ENCODE measurements around the gene ISCA1.

Gene ISCA1

DNA sequence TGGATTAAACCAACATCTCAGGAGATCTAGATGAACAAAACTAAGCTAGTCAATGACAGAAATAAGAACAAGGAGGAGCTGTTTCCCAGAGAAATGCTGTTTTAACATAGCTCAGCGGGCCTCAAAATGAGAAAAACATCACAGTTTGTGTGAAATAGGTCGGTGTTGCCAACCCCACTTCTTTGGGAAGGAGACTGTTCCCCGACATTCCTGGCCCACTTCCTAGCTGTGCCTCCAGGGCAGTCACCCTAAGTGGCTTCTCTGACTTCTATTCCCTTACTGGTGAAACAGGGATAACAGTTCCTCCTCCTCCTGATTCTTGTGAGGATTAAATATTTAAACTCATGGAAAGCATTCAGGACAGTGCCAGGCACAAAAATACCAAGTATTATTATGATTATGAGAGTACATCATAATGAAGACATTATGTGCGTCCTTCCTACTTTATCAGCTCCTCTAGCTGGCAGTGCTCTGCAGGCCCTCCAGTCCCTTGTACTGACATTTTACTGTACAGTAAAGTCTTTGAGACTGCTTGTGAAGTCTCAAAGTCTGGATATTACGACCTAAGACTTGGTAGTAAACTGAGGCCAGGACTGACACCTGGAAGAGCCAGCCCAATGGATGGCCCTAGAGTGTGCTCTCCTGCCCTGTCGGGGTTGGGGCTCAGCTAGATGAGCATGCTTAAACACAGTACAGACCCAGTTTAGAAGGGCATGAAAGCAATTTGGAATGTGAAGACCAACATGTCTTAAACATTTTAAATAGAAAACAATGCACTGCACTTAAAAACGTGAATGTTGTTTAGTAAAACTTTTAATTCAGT is 7.3 kb downstream of the ISCA1 start:
- FAIRE-seq (no peak), DNase-seq (ENCODE audit: insufficient read length, low spot score) (no peak)
- no peak for TF ChIP-seq POLR2AphosphoS5 (IDR thresholded peaks at IDR 0.05; ENCODE audit: low read depth, low read length)
- no peak for TF ChIP-seq POLR2A (IDR thresholded peaks at IDR 0.05; ENCODE audit: low read depth, low read length)
- TF ChIP-seq PAX5 (IDR thresholded peaks at IDR 0.05; ENCODE audit: insufficient read depth, low read length, severe bottlenecking): no peak
- TF ChIP-seq POU2F2 (IDR thresholded peaks at IDR 0.05; ENCODE audit: low read depth, low read length): no peak
- no peak for TF ChIP-seq SPI1 (IDR thresholded peaks at IDR 0.05; ENCODE audit: low read depth, low read length)
- no peak for TF ChIP-seq TAF1 (IDR thresholded peaks at IDR 0.05; ENCODE audit: low read depth, low read length)

GRCh38 chr9:86272221-86272620 is 10.1 kb downstream of the ISCA1 start:
- DNase-seq (ENCODE audit: insufficient read length, low spot score): no peak
- FAIRE-seq: no peak
- TF ChIP-seq PAX5 (IDR thresholded peaks at IDR 0.05; ENCODE audit: insufficient read depth, low read length, severe bottlenecking): no peak
- TF ChIP-seq SPI1 (IDR thresholded peaks at IDR 0.05; ENCODE audit: low read depth, low read length): no peak
- no peak for TF ChIP-seq POLR2A (IDR thresholded peaks at IDR 0.05; ENCODE audit: low read depth, low read length)
- no peak for TF ChIP-seq POLR2AphosphoS5 (IDR thresholded peaks at IDR 0.05; ENCODE audit: low read depth, low read length)
- TF ChIP-seq POU2F2 (IDR thresholded peaks at IDR 0.05; ENCODE audit: low read depth, low read length): no peak
- TF ChIP-seq TAF1 (IDR thresholded peaks at IDR 0.05; ENCODE audit: low read depth, low read length): no peak

- DNase-seq (ENCODE audit: insufficient read length, low spot score): no peak
- TF ChIP-seq PAX5 (IDR thresholded peaks at IDR 0.05; ENCODE audit: insufficient read depth, low read length, severe bottlenecking) (no peak), POU2F2 (IDR thresholded peaks at IDR 0.05; ENCODE audit: low read depth, low read length) (no peak)
- no peak for FAIRE-seq
These were observed 18.5 kb downstream of the ISCA1 start for GRCh38 chr9:86263876-86264275.

DNA sequence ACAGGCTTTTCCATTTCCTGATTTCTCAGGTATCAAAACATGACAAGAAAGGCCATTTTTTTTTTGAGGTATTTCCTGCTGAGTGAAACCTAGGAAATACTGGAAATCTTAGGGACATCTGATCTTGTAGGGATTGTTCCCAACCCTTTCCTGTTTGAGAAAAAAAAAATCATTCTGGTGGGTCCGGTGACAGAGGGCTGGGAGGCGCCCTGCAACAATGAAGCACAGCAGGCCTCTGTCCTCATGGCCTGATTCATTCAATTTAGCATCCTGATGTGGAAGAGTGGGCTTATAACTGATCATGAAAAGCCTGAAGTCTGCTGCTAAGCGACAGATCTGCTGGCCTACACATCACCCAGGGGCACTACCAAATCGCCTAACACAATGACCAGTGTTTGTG is 19.8 kb downstream of the ISCA1 start:
- TF ChIP-seq TAF1 (IDR thresholded peaks at IDR 0.05; ENCODE audit: low read depth, low read length): no peak
- no peak for TF ChIP-seq SPI1 (IDR thresholded peaks at IDR 0.05; ENCODE audit: low read depth, low read length)
- no peak for TF ChIP-seq POLR2AphosphoS5 (IDR thresholded peaks at IDR 0.05; ENCODE audit: low read depth, low read length)
- no peak for TF ChIP-seq PAX5 (IDR thresholded peaks at IDR 0.05; ENCODE audit: insufficient read depth, low read length, severe bottlenecking)
- no peak for TF ChIP-seq POLR2A (IDR thresholded peaks at IDR 0.05; ENCODE audit: low read depth, low read length)
- no peak for TF ChIP-seq POU2F2 (IDR thresholded peaks at IDR 0.05; ENCODE audit: low read depth, low read length)
- DNase-seq (ENCODE audit: insufficient read length, low spot score) (no peak), FAIRE-seq (no peak)

DNA sequence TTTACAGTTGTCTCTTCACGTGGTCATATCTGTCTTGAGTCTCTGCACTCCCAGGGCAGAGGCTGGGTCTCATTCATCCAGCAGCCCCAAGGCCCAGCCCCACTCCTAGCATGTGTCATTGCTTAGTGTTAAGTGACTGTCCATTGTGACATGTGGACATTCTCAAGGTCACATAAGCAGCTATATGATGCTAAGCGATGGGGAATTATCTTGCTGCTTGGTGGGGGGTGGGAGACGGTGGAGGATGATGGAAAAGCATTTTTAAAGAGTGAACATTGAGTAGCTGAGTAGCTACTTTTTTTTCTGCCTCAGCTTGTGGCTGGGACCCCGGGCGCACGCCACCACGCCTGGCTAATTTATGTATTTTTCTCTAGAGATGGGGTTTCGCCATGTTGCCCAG is 22.8 kb downstream of the ISCA1 start, which contains the start of gene C9orf153:
Gene C9orf153, minus strand, starts transcription at position 101 of the 400 bp plus-strand sequence. CDS start 30,054 bp downstream, outside the sequence.
- TF ChIP-seq SPI1 (IDR thresholded peaks at IDR 0.05; ENCODE audit: low read depth, low read length) (no peak), POU2F2 (IDR thresholded peaks at IDR 0.05; ENCODE audit: low read depth, low read length) (no peak), TAF1 (IDR thresholded peaks at IDR 0.05; ENCODE audit: low read depth, low read length) (no peak), POLR2AphosphoS5 (IDR thresholded peaks at IDR 0.05; ENCODE audit: low read depth, low read length) (no peak), PAX5 (IDR thresholded peaks at IDR 0.05; ENCODE audit: insufficient read depth, low read length, severe bottlenecking) (no peak), POLR2A (IDR thresholded peaks at IDR 0.05; ENCODE audit: low read depth, low read length) (no peak)
- FAIRE-seq: no peak
- no peak for DNase-seq (ENCODE audit: insufficient read length, low spot score)

- FAIRE-seq (no peak), DNase-seq (ENCODE audit: insufficient read length, low spot score) (no peak)
- TF ChIP-seq POLR2A (IDR thresholded peaks at IDR 0.05; ENCODE audit: low read depth, low read length) (no peak), SPI1 (IDR thresholded peaks at IDR 0.05; ENCODE audit: low read depth, low read length) (no peak), POLR2AphosphoS5 (IDR thresholded peaks at IDR 0.05; ENCODE audit: low read depth, low read length) (no peak), PAX5 (IDR thresholded peaks at IDR 0.05; ENCODE audit: insufficient read depth, low read length, severe bottlenecking) (no peak), TAF1 (IDR thresholded peaks at IDR 0.05; ENCODE audit: low read depth, low read length) (no peak)
These were observed 24.9 kb downstream of the ISCA1 start for GRCh38 chr9:86257391-86257790.

DNA sequence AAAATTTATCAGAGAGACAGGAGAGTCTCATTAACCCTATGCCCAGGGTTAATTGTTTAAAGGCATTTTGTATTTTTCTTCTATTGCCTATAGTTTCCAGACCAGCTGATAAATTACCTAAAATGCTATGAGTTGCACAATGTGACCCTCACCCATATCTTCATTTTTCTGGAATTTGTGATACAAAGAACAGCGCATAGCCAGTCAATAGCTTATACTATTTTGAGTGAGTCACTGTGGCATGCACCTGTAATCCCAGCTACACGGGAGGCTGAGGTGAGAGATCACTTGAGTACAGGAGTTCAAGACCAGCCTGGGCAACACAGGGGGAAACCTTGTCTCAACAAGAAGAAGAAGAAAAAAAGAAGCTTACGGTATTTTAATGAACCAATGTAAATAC is 25.7 kb downstream of the ISCA1 start:
- TF ChIP-seq SPI1 (IDR thresholded peaks at IDR 0.05; ENCODE audit: low read depth, low read length) (no peak), POLR2AphosphoS5 (IDR thresholded peaks at IDR 0.05; ENCODE audit: low read depth, low read length) (no peak), TAF1 (IDR thresholded peaks at IDR 0.05; ENCODE audit: low read depth, low read length) (no peak), POLR2A (IDR thresholded peaks at IDR 0.05; ENCODE audit: low read depth, low read length) (no peak), PAX5 (IDR thresholded peaks at IDR 0.05; ENCODE audit: insufficient read depth, low read length, severe bottlenecking) (no peak), POU2F2 (IDR thresholded peaks at IDR 0.05; ENCODE audit: low read depth, low read length) (no peak)
- DNase-seq (ENCODE audit: insufficient read length, low spot score): no peak
- no peak for FAIRE-seq

DNA sequence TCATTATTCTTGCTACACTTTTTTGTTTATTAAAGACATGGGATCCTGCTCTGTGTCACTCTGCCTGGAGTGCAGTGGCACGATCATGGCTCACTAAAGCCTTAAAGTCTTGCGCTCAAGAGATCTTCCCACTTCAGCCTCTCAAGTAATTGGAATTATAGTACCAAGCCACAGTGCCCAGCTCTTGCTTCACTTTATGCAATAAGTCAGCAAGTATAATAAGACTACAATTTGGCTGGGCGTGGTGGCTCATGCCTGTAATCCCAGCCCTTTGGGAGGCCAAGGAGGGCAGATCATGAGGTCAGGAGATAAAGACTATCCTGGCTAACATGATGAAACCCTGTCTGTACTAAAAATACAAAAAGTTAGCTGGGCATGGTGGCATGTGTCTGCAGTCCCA is 28.8 kb downstream of the ISCA1 start:
- DNase-seq (ENCODE audit: insufficient read length, low spot score): no peak
- no peak for FAIRE-seq
- TF ChIP-seq SPI1 (IDR thresholded peaks at IDR 0.05; ENCODE audit: low read depth, low read length) (no peak), PAX5 (IDR thresholded peaks at IDR 0.05; ENCODE audit: insufficient read depth, low read length, severe bottlenecking) (no peak), POLR2AphosphoS5 (IDR thresholded peaks at IDR 0.05; ENCODE audit: low read depth, low read length) (no peak), POLR2A (IDR thresholded peaks at IDR 0.05; ENCODE audit: low read depth, low read length) (no peak), POU2F2 (IDR thresholded peaks at IDR 0.05; ENCODE audit: low read depth, low read length) (no peak), TAF1 (IDR thresholded peaks at IDR 0.05; ENCODE audit: low read depth, low read length) (no peak)

- FAIRE-seq (no peak), DNase-seq (ENCODE audit: insufficient read length, low spot score) (no peak)
- TF ChIP-seq POLR2A (IDR thresholded peaks at IDR 0.05; ENCODE audit: low read depth, low read length): no peak
- no peak for TF ChIP-seq TAF1 (IDR thresholded peaks at IDR 0.05; ENCODE audit: low read depth, low read length)
- TF ChIP-seq PAX5 (IDR thresholded peaks at IDR 0.05; ENCODE audit: insufficient read depth, low read length, severe bottlenecking): no peak
- no peak for TF ChIP-seq POLR2AphosphoS5 (IDR thresholded peaks at IDR 0.05; ENCODE audit: low read depth, low read length)
- TF ChIP-seq POU2F2 (IDR thresholded peaks at IDR 0.05; ENCODE audit: low read depth, low read length): no peak
- no peak for TF ChIP-seq SPI1 (IDR thresholded peaks at IDR 0.05; ENCODE audit: low read depth, low read length)
These were observed 29.5 kb downstream of the ISCA1 start for GRCh38 chr9:86252870-86253269.
